ENCODE results near the gene HES3. TPM values are rescaled to one million over a fixed set of nuclear protein-coding genes. Genes with fewer than 3 reads are reported as not detected.
A peak's percentile ranks its signal among the peaks of the same experiment; 100 is the strongest.

The HES3 gene
- total and polyA plus RNA-seq, 2 of the 4 experiments (the other 2 are of a cell fraction) = not detected

- CTCF ChIA-PET = interaction anchor here (0.8 to 1.5 kb wide), 3 partner anchors 10 to 98 kb away, joined by 3 to 6 read pairs (median 3); no protein-coding TSS in a partner anchor
- H2AK9ac ChIP-seq (replicated peaks; ENCODE audit: low read depth, low read length, poor library complexity) = peak overlapping the region; percentile 28
- DNase-seq (no peak), ATAC-seq (ENCODE audit: low read depth) (no peak)
- H4K8ac ChIP-seq (ENCODE audit: low read depth in 2 of 2, low read length in 2 of 2) = no peak overlapping the region
- dilution Hi-C loops (cut with HindIII; ENCODE audit: low sequenced_read_pairs, unreplicated experiment) (no loop called here), in situ Hi-C loops (cut with MboI; ENCODE audit: low sequenced_read_pairs) (loop anchor here (5.0 kb wide), 1 partner anchor 94 kb away; no protein-coding TSS in a partner anchor), intact Hi-C loops (cut with micrococcal nuclease) (loop anchor here (5.0 kb wide), 1 partner anchor 244 kb away; the partner anchor contains the start of gene PLEKHG5)
- H4K91ac ChIP-seq (ENCODE audit: insufficient read depth, low read depth, low read length) = no peak overlapping the region
- no peak overlapping the region for H3K27ac ChIP-seq (ENCODE audit: insufficient read depth, low read length)
- peaks cover 49% of the 10 kb centered on the region for H3K27me3 ChIP-seq (ENCODE audit: control insufficient read depth, insufficient read depth, low read length)
- H3K9me1 ChIP-seq (ENCODE audit: insufficient read depth, low read length) = no peaks in the 10 kb centered on the region
- 83% methylated on average over 10 of the region's 14 CpGs; no CpG with 5 or more reads in 1 of the 2 experiments for WGBS, 2 experiments (ENCODE audit: extremely low coverage in 2 of 2, insufficient read length in 1 of 2)
- H2BK20ac ChIP-seq (ENCODE audit: low read depth, low read length) = no peak overlapping the region
- no peak overlapping the region for H3K56ac ChIP-seq (ENCODE audit: extremely low read depth, insufficient read depth, low read length)
- no peak overlapping the region for H2BK15ac ChIP-seq (ENCODE audit: low read depth, low read length)
- no peak overlapping the region for H2BK120ac ChIP-seq (ENCODE audit: low read depth, low read length)
- H2AFZ ChIP-seq (replicated peaks; ENCODE audit: low read length, poor library complexity) = no peak overlapping the region
- no TSS peak for BruUV-seq (replicated peaks)
- no peak overlapping the region for H2BK5ac ChIP-seq (ENCODE audit: low read depth, low read length, poor library complexity, severe bottlenecking)
- H4K20me1 ChIP-seq (ENCODE audit: insufficient read depth, low read length) = peaks cover 16% of the 10 kb centered on the region
- no peak overlapping the region for H3K4me3 ChIP-seq (ENCODE audit: insufficient read depth, low read depth, low read length)
- POLR2A ChIA-PET (ENCODE audit: unreplicated experiment) = no interaction called here
- no peak overlapping the region for H3K14ac ChIP-seq (replicated peaks; ENCODE audit: low read depth, low read length)
- H2AK5ac ChIP-seq (ENCODE audit: low read depth, low read length) = no peak overlapping the region
- H3K4me1 ChIP-seq (ENCODE audit: control insufficient read depth, insufficient read depth, low read length) = no peaks in the 10 kb centered on the region
- no peak overlapping the region for H3K4ac ChIP-seq (ENCODE audit: low read depth, low read length)
- no peaks in the 10 kb centered on the region for H3K9me3 ChIP-seq (ENCODE audit: control insufficient read depth, insufficient read depth, low read length)
- no peaks in the 10 kb centered on the region for H3K36me3 ChIP-seq (ENCODE audit: control insufficient read depth, insufficient read depth, low read length)
- H3K79me1 ChIP-seq (ENCODE audit: low read depth in 1 of 2, low read length in 2 of 2) = no peaks in the 10 kb centered on the region
- H4K5ac ChIP-seq (ENCODE audit: low read depth, low read length) = no peak overlapping the region
- H3K18ac ChIP-seq (ENCODE audit: low read depth, low read length) = no peak overlapping the region
- H3K4me2 ChIP-seq (ENCODE audit: low read depth, low read length) = no peak overlapping the region
- TF ChIP-seq MAFK (IDR thresholded peaks at IDR 0.05; ENCODE audit: low read depth, low read length) (no peak), FOS (IDR thresholded peaks at IDR 0.05; ENCODE audit: low read depth, low read length) (no peak), CEBPB (IDR thresholded peaks at IDR 0.05; ENCODE audit: low read depth, low read length) (no peak), RFX5 (IDR thresholded peaks at IDR 0.05; ENCODE audit: low read depth, low read length) (no peak), MAZ (IDR thresholded peaks at IDR 0.05; ENCODE audit: borderline replicate concordance, low read depth, low read length) (no peak), RCOR1 (IDR thresholded peaks at IDR 0.05; ENCODE audit: insufficient replicate concordance, low read length) (no peak), SMC3 (IDR thresholded peaks at IDR 0.05; ENCODE audit: low read depth, low read length) (no peak), POLR2A (IDR thresholded peaks at IDR 0.05; ENCODE audit: low read depth, low read length) (no peak), ELK1 (IDR thresholded peaks at IDR 0.05; ENCODE audit: borderline replicate concordance, low read depth, low read length) (no peak), BHLHE40 (IDR thresholded peaks at IDR 0.05; ENCODE audit: low read depth, low read length) (no peak), CHD1 (IDR thresholded peaks at IDR 0.05; ENCODE audit: low read depth, low read length) (no peak), NFE2L2 (IDR thresholded peaks at IDR 0.05; ENCODE audit: low read depth, low read length) (no peak), MXI1 (IDR thresholded peaks at IDR 0.05; ENCODE audit: borderline replicate concordance, low read depth, low read length) (no peak), RAD21 (IDR thresholded peaks at IDR 0.05; ENCODE audit: low read length) (no peak)
- TF ChIP-seq, protein P1, sequence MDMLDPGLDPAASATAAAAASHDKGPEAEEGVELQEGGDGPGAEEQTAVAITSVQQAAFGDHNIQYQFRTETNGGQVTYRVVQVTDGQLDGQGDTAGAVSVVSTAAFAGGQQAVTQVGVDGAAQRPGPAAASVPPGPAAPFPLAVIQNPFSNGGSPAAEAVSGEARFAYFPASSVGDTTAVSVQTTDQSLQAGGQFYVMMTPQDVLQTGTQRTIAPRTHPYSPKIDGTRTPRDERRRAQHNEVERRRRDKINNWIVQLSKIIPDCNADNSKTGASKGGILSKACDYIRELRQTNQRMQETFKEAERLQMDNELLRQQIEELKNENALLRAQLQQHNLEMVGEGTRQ (IDR thresholded peaks at IDR 0.05; ENCODE audit: low read depth, low read length) = no peak
- TF ChIP-seq, protein P2, sequence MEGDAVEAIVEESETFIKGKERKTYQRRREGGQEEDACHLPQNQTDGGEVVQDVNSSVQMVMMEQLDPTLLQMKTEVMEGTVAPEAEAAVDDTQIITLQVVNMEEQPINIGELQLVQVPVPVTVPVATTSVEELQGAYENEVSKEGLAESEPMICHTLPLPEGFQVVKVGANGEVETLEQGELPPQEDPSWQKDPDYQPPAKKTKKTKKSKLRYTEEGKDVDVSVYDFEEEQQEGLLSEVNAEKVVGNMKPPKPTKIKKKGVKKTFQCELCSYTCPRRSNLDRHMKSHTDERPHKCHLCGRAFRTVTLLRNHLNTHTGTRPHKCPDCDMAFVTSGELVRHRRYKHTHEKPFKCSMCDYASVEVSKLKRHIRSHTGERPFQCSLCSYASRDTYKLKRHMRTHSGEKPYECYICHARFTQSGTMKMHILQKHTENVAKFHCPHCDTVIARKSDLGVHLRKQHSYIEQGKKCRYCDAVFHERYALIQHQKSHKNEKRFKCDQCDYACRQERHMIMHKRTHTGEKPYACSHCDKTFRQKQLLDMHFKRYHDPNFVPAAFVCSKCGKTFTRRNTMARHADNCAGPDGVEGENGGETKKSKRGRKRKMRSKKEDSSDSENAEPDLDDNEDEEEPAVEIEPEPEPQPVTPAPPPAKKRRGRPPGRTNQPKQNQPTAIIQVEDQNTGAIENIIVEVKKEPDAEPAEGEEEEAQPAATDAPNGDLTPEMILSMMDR (conservative IDR thresholded peaks at IDR 0.05; ENCODE audit: low read depth, low read length) = no peak
- H3K9ac ChIP-seq (ENCODE audit: low read depth, low read length) = no peak overlapping the region
- H3K23ac ChIP-seq (ENCODE audit: low read depth, low read length) = no peak overlapping the region
Measured at GRCh38 chr1:6248161-6248776, 4.3 kb downstream of the HES3 start.

Measured in IMR-90 (cell line).